HCT116 (cell line): ENCODE results near the gene OASL. TPM values are rescaled to one million over a fixed set of nuclear protein-coding genes. Genes with fewer than 3 reads are reported as not detected.

ENCODE experiments used
- ATAC-seq: fragments of 200-7000 bp; cut with Tn5 transposase; 2 replicates; pipeline ENCODE4 v1.9.1; 2020; ENCODE audit warnings: mild to moderate bottlenecking, moderate library complexity
- BruUV-seq: library from RNA; stranded (reverse); fragments of 400-500 nt; replicated peaks from 2 replicates; lab custom pipeline; 2021; lab: Mats Ljungman, UMichigan
- CTCF ChIA-PET: fragments of 300-600 bp; sonication (Branson Sonifier 250); formaldehyde crosslinking; loops from one replicate; lab custom pipeline; 2021; ENCODE audit warnings: antibody characterized with exemption; lab: Charles Lee
- POLR2A ChIA-PET: fragments of 300-600, 350-600 bp; sonication (Branson Sonifier 250); formaldehyde crosslinking; loops from one replicate; lab custom pipeline; 2021; ENCODE audit warnings: antibody characterized with exemption; lab: Charles Lee
- RAD21 ChIA-PET, 2 experiments: fragments of 300-600 bp; sonication (Branson Sonifier 250); formaldehyde crosslinking; loops; one replicate each; lab custom pipeline; 2023; ENCODE audit warnings: low total read pairs in 2 of 2; ENCODE audit not compliant: uncharacterized antibody in 2 of 2, unreplicated experiment in 2 of 2, low non-redundant PET in 1 of 2; lab: Charles Lee
- DNase-seq: peaks from one replicate; pipeline ENCODE4 v3.0.0-alpha.2; 2010; ENCODE audit warnings: low read depth, low spot score
- H2AFZ ChIP-seq: fragments of 200-600 bp; shearing (Covaris generic), sonication (generic); 2 replicates; pipeline ENCODE4 v1.6.1; 2017; ENCODE audit warnings: low read depth, mixed run types, mixed read lengths, antibody characterized with exemption, low read length; ENCODE audit not compliant: poor library complexity, severe bottlenecking
- H3K27ac ChIP-seq: 2 replicates; pipeline ENCODE4 v1.5.1; 2012; ENCODE audit warnings: low read depth, low read length
- H3K27me3 ChIP-seq: fragments of 200-600 bp; sonication (generic); 2 replicates; pipeline ENCODE4 v1.6.1; 2016; ENCODE audit warnings: mixed run types, low read length, mixed read lengths; ENCODE audit not compliant: insufficient read depth
- H3K36me3 ChIP-seq, 2 experiments: fragments of 200-500 bp in 1 of 2; fragments of 200-600 bp in 1 of 2; sonication (Bioruptor generic) in 1 of 2; sonication (generic) in 1 of 2; 2 replicates each; pipeline versions ENCODE4 v1.5.1 to v1.6.1; 2014 to 2016; ENCODE audit warnings: low read length in 2 of 2, inconsistent platforms in 1 of 2, mixed read lengths in 1 of 2, mixed run types in 1 of 2; ENCODE audit not compliant: insufficient read depth in 2 of 2, control insufficient read depth in 1 of 2
- H3K4me1 ChIP-seq, 2 experiments: fragments of 200-600 bp in 1 of 2; sonication (generic) in 1 of 2; 2 replicates each; pipeline versions ENCODE4 v1.5.1 to v1.6.1; 2012 to 2017; ENCODE audit warnings: low read length in 2 of 2, inconsistent platforms in 1 of 2, mild to moderate bottlenecking in 1 of 2, mixed read lengths in 1 of 2, mixed run types in 1 of 2, moderate library complexity in 1 of 2; ENCODE audit not compliant: insufficient read depth in 2 of 2, control insufficient read depth in 1 of 2
- H3K4me2 ChIP-seq: fragments of 200-600 bp; sonication (generic); 2 replicates; pipeline ENCODE4 v1.6.1; 2017; ENCODE audit warnings: mixed run types, low read length, mixed read lengths
- H3K4me3 ChIP-seq, 2 experiments: fragments of 200-600 bp in 1 of 2; sonication (generic) in 1 of 2; replicated peaks in 1 of 2; 2 replicates each; pipeline ENCODE4 v1.5.1; 2011 to 2016; ENCODE audit warnings: low read length in 2 of 2, control low read depth in 1 of 2, low read depth in 1 of 2, mild to moderate bottlenecking in 1 of 2, mixed read lengths in 1 of 2, mixed run types in 1 of 2
- H3K79me2 ChIP-seq: fragments of 200-600 bp; sonication (generic); 2 replicates; pipeline ENCODE4 v1.6.1; 2017; ENCODE audit warnings: mild to moderate bottlenecking, mixed run types, low read length, moderate library complexity, mixed read lengths; ENCODE audit not compliant: insufficient read depth
- H3K9ac ChIP-seq: fragments of 200-600 bp; sonication (generic); 2 replicates; pipeline ENCODE4 v1.6.1; 2016; ENCODE audit warnings: low read length, mixed read lengths
- H3K9me2 ChIP-seq: fragments of 200-600 bp; sonication (generic), shearing (Covaris generic); 2 replicates; pipeline ENCODE4 v1.6.1; 2017; ENCODE audit warnings: mixed run types, mild to moderate bottlenecking, moderate library complexity; ENCODE audit not compliant: insufficient read depth
- H3K9me3 ChIP-seq, 2 experiments: fragments of 200-500 bp in 1 of 2; fragments of 200-600 bp in 1 of 2; sonication (Bioruptor generic) in 1 of 2; sonication (generic) in 1 of 2; 2 replicates each; pipeline ENCODE4 v1.6.1; 2014 to 2017; ENCODE audit warnings: low read length in 2 of 2, mixed read lengths in 2 of 2, inconsistent platforms in 1 of 2, low read depth in 1 of 2, mild to moderate bottlenecking in 1 of 2, mixed run types in 1 of 2, moderate library complexity in 1 of 2; ENCODE audit not compliant: control insufficient read depth in 1 of 2, insufficient read depth in 1 of 2
- H4K20me1 ChIP-seq: fragments of 200-600 bp; sonication (generic), shearing (Covaris generic); 2 replicates; pipeline ENCODE4 v1.6.1; 2017; ENCODE audit warnings: mixed run types, mild to moderate bottlenecking, moderate library complexity; ENCODE audit not compliant: insufficient read depth
- CBX3 ChIP-seq: IDR thresholded peaks from 2 replicates; pipeline ENCODE4 v1.6.1; 2012; ENCODE audit warnings: low read depth
- CEBPB ChIP-seq: IDR thresholded peaks from 2 replicates; pipeline ENCODE4 v1.6.1; 2012; ENCODE audit warnings: low read depth
- EZH2 ChIP-seq: fragments of 200-600 bp; sonication (generic); IDR thresholded peaks from 2 replicates; pipeline ENCODE4 v1.6.1; 2017; ENCODE audit warnings: antibody characterized with exemption, mixed run types
- EZH2phosphoT487 ChIP-seq: fragments of 200-600 bp; IDR thresholded peaks from 2 replicates; pipeline ENCODE4 v1.6.1; 2018; ENCODE audit warnings: antibody characterized with exemption, borderline replicate concordance
- FOSL1 ChIP-seq: IDR thresholded peaks from 2 replicates; pipeline ENCODE4 v1.6.1; 2012; ENCODE audit warnings: low read depth
- JUND ChIP-seq: IDR thresholded peaks from 2 replicates; pipeline ENCODE4 v1.6.1; 2012
- POLR2A ChIP-seq: IDR thresholded peaks from 2 replicates; pipeline ENCODE4 v1.7.0; 2011; ENCODE audit warnings: borderline replicate concordance; ENCODE audit not compliant: insufficient read depth, insufficient read length; ENCODE audit errors: extremely low read depth
- POLR2AphosphoS5 ChIP-seq: IDR thresholded peaks from 2 replicates; pipeline ENCODE4 v1.6.1; 2011; ENCODE audit warnings: mild to moderate bottlenecking, low read depth, low read length, moderate library complexity
- RAD21 ChIP-seq: IDR thresholded peaks from 2 replicates; pipeline ENCODE4 v1.6.1; 2012; ENCODE audit warnings: low read depth, mild to moderate bottlenecking
- SIN3A ChIP-seq: IDR thresholded peaks from 2 replicates; pipeline ENCODE4 v1.6.1; 2012; ENCODE audit warnings: low read depth
- SRF ChIP-seq: IDR thresholded peaks from 2 replicates; pipeline ENCODE4 v1.6.1; 2012; ENCODE audit warnings: low read depth
- TCF7L2 ChIP-seq: IDR thresholded peaks from 2 replicates; pipeline ENCODE4 v1.7.0; 2011; ENCODE audit warnings: borderline replicate concordance, inconsistent platforms; ENCODE audit not compliant: insufficient read depth, insufficient read length; ENCODE audit errors: extremely low read depth
- YY1 ChIP-seq: IDR thresholded peaks from 2 replicates; pipeline ENCODE4 v1.6.1; 2011; ENCODE audit warnings: low read length, low read depth, moderate library complexity, mild to moderate bottlenecking; ENCODE audit not compliant: insufficient replicate concordance; ENCODE audit errors: extremely low read depth
- ZBTB33 ChIP-seq: IDR thresholded peaks from 2 replicates; pipeline ENCODE4 v1.6.1; 2011; ENCODE audit warnings: mild to moderate bottlenecking, low read length, moderate library complexity; ENCODE audit not compliant: insufficient replicate concordance; ENCODE audit errors: extremely low read depth
- ZFX ChIP-seq: fragments of 450-650 bp; IDR thresholded peaks from 2 replicates; pipeline ENCODE4 v1.6.1; 2017
- ZNF274 ChIP-seq: fragments of 200-500 bp; sonication (Bioruptor generic); IDR thresholded peaks from 2 replicates; pipeline ENCODE4 v1.6.1; 2014; ENCODE audit warnings: mild to moderate bottlenecking, low read depth, low read length, inconsistent platforms
- intact Hi-C: fragments of 100-400 bp; cut with micrococcal nuclease; formaldehyde crosslinking; loops from 2 replicates; pipeline ENCODE4 v1.10.0; 2022
- total RNA-seq: library from RNA; stranded (reverse); gene quantifications from one replicate; pipeline ENCODE4 v1.2.1, GENCODE V29; 2021; ENCODE audit not compliant: unreplicated experiment

The OASL gene
- total RNA-seq, 1 experiment from 2014 or later: 4.1 TPM

- H3K27me3 ChIP-seq: no peaks in the 10 kb centered on the region
- no TSS peak for BruUV-seq
- peak; percentile 72 for ATAC-seq
- TF ChIP-seq TCF7L2: no peak
- no peak for TF ChIP-seq FOSL1
- TF ChIP-seq YY1: no peak
- no peak for TF ChIP-seq EZH2phosphoT487
- TF ChIP-seq SRF: no peak
- TF ChIP-seq, all 23 proteins: peak for 0
- H4K20me1 ChIP-seq: no peaks in the 10 kb centered on the region
- peaks cover 8 to 14% of the 10 kb centered on the region in 2 experiments; a peak in 3 of 4 replicates for H3K36me3 ChIP-seq
- no peaks in the 10 kb centered on the region for H3K9me3 ChIP-seq
- no peak overlapping the region for H3K4me3 ChIP-seq
- H3K4me2 ChIP-seq: no peak overlapping the region
- no peak overlapping the region for H3K9ac ChIP-seq
- ChIA-PET POLR2A (no interaction called here), RAD21 (no interaction called here), CTCF (no interaction called here)
- no peaks in the 10 kb centered on the region for H3K9me2 ChIP-seq
- intact Hi-C loops: loop anchor here (10.0 kb wide), 1 partner anchor 355 kb away; the partner anchor contains the start of gene CABP1
- no peak overlapping the region for H2AFZ ChIP-seq
- no peak overlapping the region for H3K27ac ChIP-seq
- no peaks in the 10 kb centered on the region for H3K4me1 ChIP-seq
- no peaks in the 10 kb centered on the region for H3K79me2 ChIP-seq
- DNase-seq: no peak
These were observed 39.6 kb downstream of the OASL start for GRCh38 chr12:120999191-121000120.

GRCh38 chr12:120998435-120998834, 40.6 kb downstream of the OASL start:
- ChIA-PET CTCF (no interaction called here), RAD21 (no interaction called here), POLR2A (no interaction called here)
- Histone ChIP-seq H3K4me2 (no peak overlapping the region), H3K9me2 (no peaks in the 10 kb centered on the region), H3K79me2 (no peaks in the 10 kb centered on the region), H3K4me3 (no peak overlapping the region), H2AFZ (no peak overlapping the region), H3K36me3 (peaks cover 0 to 6% of the 10 kb centered on the region in 2 experiments; a peak in 3 of 4 replicates), H3K4me1 (no peaks in the 10 kb centered on the region), H3K27me3 (no peaks in the 10 kb centered on the region), H4K20me1 (no peaks in the 10 kb centered on the region), H3K27ac (no peak overlapping the region), H3K9me3 (no peaks in the 10 kb centered on the region), H3K9ac (no peak overlapping the region)
- BruUV-seq: no TSS peak
- no peak for ATAC-seq
- intact Hi-C loops: no loop called here
- DNase-seq: no peak
- TF ChIP-seq CEBPB (no peak), FOSL1 (no peak), JUND (no peak), SIN3A (no peak), YY1 (no peak), CBX3 (no peak), ZBTB33 (no peak), EZH2 (no peak), ZNF274 (no peak), POLR2AphosphoS5 (no peak), EZH2phosphoT487 (no peak), SRF (no peak), POLR2A (no peak), ZFX (no peak), RAD21 (no peak)
